ENCODE data around the gene AIPL1. TPM values are rescaled to one million over a fixed set of nuclear protein-coding genes. Genes with fewer than 3 reads are reported as not detected.

AIPL1 gene
- total RNA-seq, 1 donor from 2014 or later = not detected

DNA sequence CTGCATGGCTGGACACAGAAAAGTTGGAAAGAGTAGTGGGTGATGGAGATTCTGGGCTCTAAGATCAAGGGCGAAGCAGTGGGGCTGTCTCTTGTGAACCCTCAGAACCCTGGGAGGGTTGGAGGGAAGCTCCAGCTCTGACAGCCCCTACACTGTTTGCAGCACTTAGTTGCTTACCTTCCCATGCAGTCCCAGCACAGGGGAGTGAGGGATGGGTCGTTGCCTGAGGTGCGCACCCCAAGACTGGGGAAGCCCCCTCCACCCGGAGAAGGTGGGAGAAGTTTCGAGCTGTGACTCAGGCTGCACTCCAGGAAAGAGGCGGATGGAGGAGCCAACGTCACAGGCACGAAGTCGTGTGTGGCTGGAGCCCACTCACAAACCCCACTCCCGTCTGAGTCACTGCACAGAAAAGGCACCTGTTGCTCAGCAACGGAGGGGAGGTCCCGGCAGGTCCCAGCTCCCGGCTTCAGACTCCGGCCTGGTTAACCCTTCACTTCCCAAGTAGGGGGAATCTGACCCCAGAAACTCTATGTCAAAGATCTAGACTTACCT, 60.1 kb downstream of the AIPL1 start:
- peaks cover 18% of the 10 kb centered on the region for H3K27me3 Mint-ChIP-seq (ENCODE audit: low read depth)
- H3K27ac Mint-ChIP-seq (ENCODE audit: unreplicated experiment) = no peak overlapping the region
- DNase-seq (ENCODE audit: low spot score) = no peak
- H3K4me3 Mint-ChIP-seq (ENCODE audit: unreplicated experiment) = no peak overlapping the region
- TF ChIP-seq, protein P1, sequence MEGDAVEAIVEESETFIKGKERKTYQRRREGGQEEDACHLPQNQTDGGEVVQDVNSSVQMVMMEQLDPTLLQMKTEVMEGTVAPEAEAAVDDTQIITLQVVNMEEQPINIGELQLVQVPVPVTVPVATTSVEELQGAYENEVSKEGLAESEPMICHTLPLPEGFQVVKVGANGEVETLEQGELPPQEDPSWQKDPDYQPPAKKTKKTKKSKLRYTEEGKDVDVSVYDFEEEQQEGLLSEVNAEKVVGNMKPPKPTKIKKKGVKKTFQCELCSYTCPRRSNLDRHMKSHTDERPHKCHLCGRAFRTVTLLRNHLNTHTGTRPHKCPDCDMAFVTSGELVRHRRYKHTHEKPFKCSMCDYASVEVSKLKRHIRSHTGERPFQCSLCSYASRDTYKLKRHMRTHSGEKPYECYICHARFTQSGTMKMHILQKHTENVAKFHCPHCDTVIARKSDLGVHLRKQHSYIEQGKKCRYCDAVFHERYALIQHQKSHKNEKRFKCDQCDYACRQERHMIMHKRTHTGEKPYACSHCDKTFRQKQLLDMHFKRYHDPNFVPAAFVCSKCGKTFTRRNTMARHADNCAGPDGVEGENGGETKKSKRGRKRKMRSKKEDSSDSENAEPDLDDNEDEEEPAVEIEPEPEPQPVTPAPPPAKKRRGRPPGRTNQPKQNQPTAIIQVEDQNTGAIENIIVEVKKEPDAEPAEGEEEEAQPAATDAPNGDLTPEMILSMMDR (IDR thresholded peaks at IDR 0.05) = no peak
- H3K9me3 Mint-ChIP-seq (ENCODE audit: low read depth) = peaks cover 8% of the 10 kb centered on the region
- peaks cover 1% of the 10 kb centered on the region for H3K36me3 Mint-ChIP-seq (ENCODE audit: low read depth)
- no peaks in the 10 kb centered on the region for H3K4me1 Mint-ChIP-seq (ENCODE audit: low read depth)

DNA sequence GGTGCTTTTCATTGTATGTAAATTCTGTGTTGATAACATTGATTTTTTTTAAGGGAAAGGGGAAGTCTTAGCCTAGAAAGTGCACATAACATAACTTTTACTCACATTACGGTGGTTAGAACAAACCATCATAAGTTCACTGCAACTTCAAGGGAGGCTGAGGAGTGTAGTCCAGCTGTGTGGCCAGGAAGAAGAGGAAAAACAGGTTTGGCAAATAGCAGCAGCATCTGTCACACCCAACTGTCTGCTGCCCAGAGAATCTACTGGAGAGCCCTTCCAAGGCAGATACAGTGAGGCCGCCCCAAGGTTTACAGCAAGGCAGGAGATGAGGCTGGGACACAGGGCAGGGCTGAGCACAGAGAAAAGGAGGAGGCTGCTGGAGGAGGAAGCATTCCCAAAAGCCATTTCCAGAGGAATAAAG, 60.6 kb downstream of the AIPL1 start:
- DNase-seq (ENCODE audit: low spot score) = no peak
- TF ChIP-seq, protein P1 (IDR thresholded peaks at IDR 0.05) = no peak
- Mint-ChIP-seq H3K27me3 (ENCODE audit: low read depth) (peaks cover 20% of the 10 kb centered on the region), H3K4me3 (ENCODE audit: unreplicated experiment) (no peak overlapping the region), H3K4me1 (ENCODE audit: low read depth) (no peaks in the 10 kb centered on the region), H3K27ac (ENCODE audit: unreplicated experiment) (no peak overlapping the region), H3K9me3 (ENCODE audit: low read depth) (peaks cover 8% of the 10 kb centered on the region), H3K36me3 (ENCODE audit: low read depth) (peaks cover 1% of the 10 kb centered on the region)

Other genes starting within 250 kb of the AIPL1 start
- gene PIMREG, start 9.3 kb upstream of the AIPL1 start, total RNA-seq = 5.2 to 7.4 TPM (median 7.0 TPM) in 3 replicates
- 5.3 to 5.7 TPM (median 5.5 TPM) in 3 replicates for gene PITPNM3, start 121.4 kb upstream of the AIPL1 start, total RNA-seq
- 14.5 to 19.1 TPM (median 15.8 TPM) in 3 replicates for gene KIAA0753, start 205.6 kb upstream of the AIPL1 start, total RNA-seq
- gene TXNDC17, start 205.9 kb upstream of the AIPL1 start, total RNA-seq = 71.5 to 76.2 TPM (median 76.1 TPM) in 3 replicates
- 12.9 to 24.2 TPM (median 14.5 TPM) in 3 replicates for gene MED31, start 216.5 kb upstream of the AIPL1 start, total RNA-seq
- 2.0 to 3.0 TPM (median 2.9 TPM) in 3 replicates for gene C17orf100, start 216.6 kb upstream of the AIPL1 start, total RNA-seq